ENCODE data around the gene RAI1. TPM values are rescaled to one million over a fixed set of nuclear protein-coding genes. Genes with fewer than 3 reads are reported as not detected.

RAI1 gene
- total and polyA plus RNA-seq, 2 of the 13 experiments (the other 11 are each of a cell fraction or from before 2014, with no cell fraction given) = 3.4 to 5.2 TPM

DNA sequence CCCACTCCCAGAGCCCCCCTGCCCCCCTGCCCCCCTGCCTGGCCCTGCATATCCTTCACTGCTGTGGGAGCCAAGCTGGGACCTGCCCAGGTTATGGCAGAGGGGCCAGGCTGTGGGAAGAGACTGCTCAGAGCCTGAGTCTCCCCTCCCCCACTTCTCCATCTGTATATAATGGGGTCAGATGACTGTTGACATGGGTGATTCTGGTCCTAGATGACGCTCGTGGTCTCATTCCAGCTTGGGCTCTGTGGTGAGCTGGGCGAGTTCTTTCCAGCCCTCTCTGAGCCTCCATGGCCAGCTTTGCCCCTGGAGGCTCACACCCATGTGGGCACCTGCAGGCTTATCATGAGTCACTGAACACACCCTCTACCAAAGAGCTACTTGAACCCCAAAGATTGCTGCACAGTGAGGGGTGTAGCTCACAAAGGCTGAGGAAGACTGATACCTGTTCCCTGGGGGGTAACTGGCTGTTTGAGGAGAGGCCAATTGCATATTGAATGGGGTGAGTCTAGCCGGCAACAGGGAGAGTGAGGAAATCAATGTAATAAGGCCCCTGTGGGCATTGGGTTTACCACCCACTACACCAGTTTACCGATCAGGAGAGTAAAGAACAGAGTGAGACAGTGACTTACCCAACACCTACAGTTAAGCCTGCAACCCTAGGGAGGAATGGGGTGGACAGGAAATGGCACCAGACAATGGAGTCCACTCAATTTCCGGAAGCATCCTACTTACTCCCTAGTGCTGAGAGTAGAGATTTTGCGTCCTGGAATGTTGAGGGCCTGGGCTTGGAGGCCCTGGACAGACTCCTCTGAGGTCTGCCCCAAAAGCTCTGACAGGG is 159.7 kb downstream of the RAI1 start (continued):
- TF ChIP-seq, protein P1, sequence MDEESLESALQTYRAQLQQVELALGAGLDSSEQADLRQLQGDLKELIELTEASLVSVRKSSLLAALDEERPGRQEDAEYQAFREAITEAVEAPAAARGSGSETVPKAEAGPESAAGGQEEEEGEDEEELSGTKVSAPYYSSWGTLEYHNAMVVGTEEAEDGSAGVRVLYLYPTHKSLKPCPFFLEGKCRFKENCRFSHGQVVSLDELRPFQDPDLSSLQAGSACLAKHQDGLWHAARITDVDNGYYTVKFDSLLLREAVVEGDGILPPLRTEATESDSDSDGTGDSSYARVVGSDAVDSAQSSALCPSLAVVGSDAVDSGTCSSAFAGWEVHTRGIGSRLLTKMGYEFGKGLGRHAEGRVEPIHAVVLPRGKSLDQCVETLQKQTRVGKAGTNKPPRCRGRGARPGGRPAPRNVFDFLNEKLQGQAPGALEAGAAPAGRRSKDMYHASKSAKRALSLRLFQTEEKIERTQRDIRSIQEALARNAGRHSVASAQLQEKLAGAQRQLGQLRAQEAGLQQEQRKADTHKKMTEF (CRISPR knock-in tag; IDR thresholded peaks at IDR 0.05) = peak; percentile 37; the same call in 1 of the 2 replicates
- TF ChIP-seq RXRA (CRISPR knock-in tag; IDR thresholded peaks at IDR 0.05) = 0 out of 2 replicates have a peak, but pooled peaks have one; percentile 5
- TF ChIP-seq SNAPC2 (CRISPR knock-in tag; IDR thresholded peaks at IDR 0.05) = 0 out of 2 replicates have a peak, but pooled peaks have one; percentile 62
- TF ChIP-seq CEBPG (CRISPR knock-in tag; IDR thresholded peaks at IDR 0.05) = peak; percentile 49; the same call in 1 of the 2 replicates
- TF ChIP-seq ETV5 (CRISPR knock-in tag; IDR thresholded peaks at IDR 0.05; ENCODE audit: borderline replicate concordance) = peak; percentile 47; the same call in 1 of the 2 replicates
- TF ChIP-seq ZNF709 (CRISPR knock-in tag; IDR thresholded peaks at IDR 0.05) = no peak
- TF ChIP-seq, protein P2, sequence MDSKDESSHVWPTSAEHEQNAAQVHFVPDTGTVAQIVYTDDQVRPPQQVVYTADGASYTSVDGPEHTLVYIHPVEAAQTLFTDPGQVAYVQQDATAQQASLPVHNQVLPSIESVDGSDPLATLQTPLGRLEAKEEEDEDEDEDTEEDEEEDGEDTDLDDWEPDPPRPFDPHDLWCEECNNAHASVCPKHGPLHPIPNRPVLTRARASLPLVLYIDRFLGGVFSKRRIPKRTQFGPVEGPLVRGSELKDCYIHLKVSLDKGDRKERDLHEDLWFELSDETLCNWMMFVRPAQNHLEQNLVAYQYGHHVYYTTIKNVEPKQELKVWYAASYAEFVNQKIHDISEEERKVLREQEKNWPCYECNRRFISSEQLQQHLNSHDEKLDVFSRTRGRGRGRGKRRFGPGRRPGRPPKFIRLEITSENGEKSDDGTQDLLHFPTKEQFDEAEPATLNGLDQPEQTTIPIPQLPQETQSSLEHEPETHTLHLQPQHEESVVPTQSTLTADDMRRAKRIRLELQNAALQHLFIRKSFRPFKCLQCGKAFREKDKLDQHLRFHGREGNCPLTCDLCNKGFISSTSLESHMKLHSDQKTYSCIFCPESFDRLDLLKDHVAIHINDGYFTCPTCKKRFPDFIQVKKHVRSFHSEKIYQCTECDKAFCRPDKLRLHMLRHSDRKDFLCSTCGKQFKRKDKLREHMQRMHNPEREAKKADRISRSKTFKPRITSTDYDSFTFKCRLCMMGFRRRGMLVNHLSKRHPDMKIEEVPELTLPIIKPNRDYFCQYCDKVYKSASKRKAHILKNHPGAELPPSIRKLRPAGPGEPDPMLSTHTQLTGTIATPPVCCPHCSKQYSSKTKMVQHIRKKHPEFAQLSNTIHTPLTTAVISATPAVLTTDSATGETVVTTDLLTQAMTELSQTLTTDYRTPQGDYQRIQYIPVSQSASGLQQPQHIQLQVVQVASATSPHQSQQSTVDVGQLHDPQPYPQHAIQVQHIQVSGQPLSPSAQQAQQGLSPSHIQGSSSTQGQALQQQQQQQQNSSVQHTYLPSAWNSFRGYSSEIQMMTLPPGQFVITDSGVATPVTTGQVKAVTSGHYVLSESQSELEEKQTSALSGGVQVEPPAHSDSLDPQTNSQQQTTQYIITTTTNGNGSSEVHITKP (CRISPR knock-in tag; IDR thresholded peaks at IDR 0.05; ENCODE audit: low read depth) = peak; percentile 6; the same call in 1 of the 2 replicates
- TF ChIP-seq ZBTB21 (CRISPR knock-in tag; IDR thresholded peaks at IDR 0.05) = 0 out of 2 replicates have a peak, but pooled peaks have one; percentile 20
- no peak for TF ChIP-seq ZSCAN30 (CRISPR knock-in tag; IDR thresholded peaks at IDR 0.05)
- 0 out of 2 replicates have a peak, but pooled peaks have one; percentile 42 for TF ChIP-seq BRCA1 (CRISPR knock-in tag; IDR thresholded peaks at IDR 0.05)
- TF ChIP-seq, protein P3, sequence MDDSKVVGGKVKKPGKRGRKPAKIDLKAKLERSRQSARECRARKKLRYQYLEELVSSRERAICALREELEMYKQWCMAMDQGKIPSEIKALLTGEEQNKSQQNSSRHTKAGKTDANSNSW (CRISPR knock-in tag; IDR thresholded peaks at IDR 0.05; ENCODE audit: borderline replicate concordance) = no peak
- TF ChIP-seq GFI1 (CRISPR knock-in tag; IDR thresholded peaks at IDR 0.05; ENCODE audit: borderline replicate concordance) = 0 out of 2 replicates have a peak, but pooled peaks have one; percentile 49
- TF ChIP-seq, protein P4, sequence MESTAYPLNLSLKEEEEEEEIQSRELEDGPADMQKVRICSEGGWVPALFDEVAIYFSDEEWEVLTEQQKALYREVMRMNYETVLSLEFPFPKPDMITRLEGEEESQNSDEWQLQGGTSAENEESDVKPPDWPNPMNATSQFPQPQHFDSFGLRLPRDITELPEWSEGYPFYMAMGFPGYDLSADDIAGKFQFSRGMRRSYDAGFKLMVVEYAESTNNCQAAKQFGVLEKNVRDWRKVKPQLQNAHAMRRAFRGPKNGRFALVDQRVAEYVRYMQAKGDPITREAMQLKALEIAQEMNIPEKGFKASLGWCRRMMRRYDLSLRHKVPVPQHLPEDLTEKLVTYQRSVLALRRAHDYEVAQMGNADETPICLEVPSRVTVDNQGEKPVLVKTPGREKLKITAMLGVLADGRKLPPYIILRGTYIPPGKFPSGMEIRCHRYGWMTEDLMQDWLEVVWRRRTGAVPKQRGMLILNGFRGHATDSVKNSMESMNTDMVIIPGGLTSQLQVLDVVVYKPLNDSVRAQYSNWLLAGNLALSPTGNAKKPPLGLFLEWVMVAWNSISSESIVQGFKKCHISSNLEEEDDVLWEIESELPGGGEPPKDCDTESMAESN (CRISPR knock-in tag; conservative IDR thresholded peaks at IDR 0.05) = 0 out of 2 replicates have a peak, but pooled peaks have one; percentile 7
- TF ChIP-seq GABPA (IDR thresholded peaks at IDR 0.05; ENCODE audit: low read depth, low read length) = peak; percentile 32; the same call in 1 of the 2 replicates
- TF ChIP-seq GABPA (CRISPR knock-in tag; IDR thresholded peaks at IDR 0.05; ENCODE audit: low read depth) = peak; percentile 73

All from HepG2 (cell line).